Ovary (tissue), 9 donors: ENCODE results near the gene AGPS. TPM values are rescaled to one million over a fixed set of nuclear protein-coding genes. Genes with fewer than 3 reads are reported as not detected.

Source experiments
- DNase-seq, 5 donors: peaks; one replicate each; pipeline ENCODE4 v3.0.0-alpha.2; 2019 to 2020
- H3K27ac ChIP-seq, 2 donors: fragments of 200-600 bp; one replicate each; pipeline versions ENCODE4 v1.5.1 to v1.8.0; 2019 to 2022
- H3K27me3 ChIP-seq: fragments of 200-600 bp; one replicate; pipeline ENCODE4 v1.8.0; 2022
- H3K36me3 ChIP-seq: fragments of 200-600 bp; sonication (generic); one replicate; pipeline ENCODE4 v1.5.1; 2019
- H3K4me1 ChIP-seq: one replicate; pipeline ENCODE4 v1.8.1; 2013; ENCODE audit warnings: mild to moderate bottlenecking, moderate library complexity; ENCODE audit not compliant: insufficient read depth
- H3K4me3 ChIP-seq: fragments of 200-600 bp; sonication (generic); one replicate; pipeline ENCODE4 v1.5.1; 2017
- H3K9me3 ChIP-seq, 2 donors: fragments of 200-600 bp in 1 of 2; sonication (generic) in 1 of 2; one replicate each; pipeline versions ENCODE4 v1.5.1 to v1.8.1; 2013 to 2019; ENCODE audit warnings: mild to moderate bottlenecking in 1 of 2, moderate library complexity in 1 of 2
- CTCF ChIP-seq, 3 donors: fragments of 450-650 bp in 2 of 3; fragments of 200-600 bp in 1 of 3; IDR thresholded peaks; one replicate each; pipeline versions ENCODE4 v1.5.1 to v1.8.0; 2016 to 2022; ENCODE audit warnings: antibody characterized with exemption in 3 of 3, mild to moderate bottlenecking in 1 of 3
- EP300 ChIP-seq: sonication (generic); formaldehyde crosslinking; IDR thresholded peaks from one replicate; pipeline ENCODE4 v1.6.1; 2017; ENCODE audit warnings: antibody characterized with exemption
- POLR2A ChIP-seq: fragments of 450-650 bp; IDR thresholded peaks from one replicate; pipeline ENCODE4 v1.6.1; 2017; ENCODE audit warnings: antibody characterized with exemption, mild to moderate bottlenecking, moderate library complexity
- WGBS, 3 donors: extraction: QIAGEN DNeasy Blood & Tissue Kit in 1 of 3; methylation state at CpG; one replicate each; pipeline versions ENCODE4 v1.1.5 to v1.1.7; 2013 to 2017; 5-methylcytosine and 5-hydroxymethylcytosine counted together
- intact Hi-C, 4 donors: fragments of 100-400 bp; cut with DNase I; formaldehyde crosslinking; loops; one replicate each; pipeline versions ENCODE4 v1.11.0 to v1.15.1; 2022 to 2023
- polyA plus RNA-seq, 2 donors: library from polyadenylated mRNA; stranded (reverse); fragments of 200-250 nt in 1 of 2; fragments of 350-450 nt in 1 of 2; fragmentation: Illumina TruSeq in 1 of 2; extraction: RNeasy Lipid Tissue Mini Kit (QIAGEN cat#74804) in 1 of 2; gene quantifications; one replicate each; pipeline ENCODE4 v1.2.3, GENCODE V29; 2013 to 2014
- total RNA-seq, 7 donors: library from RNA; depleted of rRNA in 2 of 7; stranded (reverse); fragments of >200 nt in 2 of 7; fragmentation: NEBNext Ultra II Directional in 3 of 7; extraction: Animal tissue kit (Norgen Biotek cat#: 25700) in 3 of 7; gene quantifications; one replicate each; pipeline versions ENCODE4 v1.1.0 to v1.2.4, GENCODE V29; 2016 to 2023
- donor health status: DM: no; HTN: no; CAD: no; lungs with moderate emphysema.
- donor health status: DM: no; HTN: no; CAD: no.
- donor health status: Bipolar disorder and iron deficiency.
- donor health status: DM: yes; HTN: yes; CAD: no.
- donor health status: DM: no; HTN: no; CAD: no.
- donor health status: DM: yes; HTN: yes; CAD: no.

Gene AGPS
- total and polyA plus RNA-seq, 9 donors: 5.4 to 31.5 (median 21.3) TPM

- Histone ChIP-seq H3K4me3 (no peak overlapping the region), H3K36me3 (no peaks in the 10 kb centered on the region), H3K4me1 (peaks cover 1% of the 10 kb centered on the region), H3K27me3 (no peaks in the 10 kb centered on the region), H3K27ac (no peak overlapping the region), H3K9me3 (no peaks in the 10 kb centered on the region)
- TF ChIP-seq CTCF (IDR thresholded peaks at IDR 0.05): no peak
- no peak for TF ChIP-seq EP300
- no peak for TF ChIP-seq POLR2A
- intact Hi-C loops: no loop called here
- DNase-seq: no peak
Observed at GRCh38 chr2:177528351-177528933, 135.9 kb downstream of the AGPS start.

GRCh38 chr2:177529166-177529565 is 136.6 kb downstream of the AGPS start:
- no peaks in the 10 kb centered on the region for H3K9me3 ChIP-seq
- DNase-seq: no peak
- H3K27me3 ChIP-seq: no peaks in the 10 kb centered on the region
- WGBS, 3 donors: 96 to 100% (median 98%) methylated on average over 3 of the region's 3 CpGs
- no peak overlapping the region for H3K4me3 ChIP-seq
- H3K27ac ChIP-seq: no peak overlapping the region
- intact Hi-C loops: no loop called here
- TF ChIP-seq EP300: no peak
- TF ChIP-seq POLR2A: no peak
- no peak for TF ChIP-seq CTCF (IDR thresholded peaks at IDR 0.05)
- no peaks in the 10 kb centered on the region for H3K36me3 ChIP-seq
- H3K4me1 ChIP-seq: peaks cover 1% of the 10 kb centered on the region

GRCh38 chr2:177530561-177530960 is 138.0 kb downstream of the AGPS start:
- Histone ChIP-seq H3K27ac (no peak overlapping the region), H3K36me3 (no peaks in the 10 kb centered on the region), H3K9me3 (no peaks in the 10 kb centered on the region), H3K4me1 (peaks cover 1% of the 10 kb centered on the region), H3K4me3 (no peak overlapping the region), H3K27me3 (no peaks in the 10 kb centered on the region)
- no peak for TF ChIP-seq EP300
- no peak for TF ChIP-seq POLR2A
- no peak for TF ChIP-seq CTCF (IDR thresholded peaks at IDR 0.05)
- DNase-seq: no peak
- intact Hi-C loops: no loop called here

GRCh38 chr2:177531706-177532105 is 139.1 kb downstream of the AGPS start:
- Histone ChIP-seq H3K27ac (no peak overlapping the region), H3K27me3 (no peaks in the 10 kb centered on the region), H3K4me1 (peaks cover 1% of the 10 kb centered on the region), H3K4me3 (no peak overlapping the region), H3K9me3 (no peaks in the 10 kb centered on the region), H3K36me3 (no peaks in the 10 kb centered on the region)
- TF ChIP-seq CTCF (IDR thresholded peaks at IDR 0.05) (no peak), POLR2A (no peak), EP300 (no peak)
- 95 to 99% (median 98%) methylated on average over 5 of the region's 5 CpGs for WGBS, 3 donors
- no peak for DNase-seq
- intact Hi-C loops: no loop called here
